ENCODE data around the gene CADPS. TPM values are rescaled to one million over a fixed set of nuclear protein-coding genes. Genes with fewer than 3 reads are reported as not detected.

The CADPS gene
- total RNA-seq, 1 experiment from 2014 or later = not detected

- Histone ChIP-seq H3F3A (ENCODE audit: insufficient read depth, low read depth) (no peaks in the 10 kb centered on the region), H3K36me3 (ENCODE audit: low read depth) (no peaks in the 10 kb centered on the region), H3K4me1 (replicated peaks; ENCODE audit: insufficient read depth) (no peaks in the 10 kb centered on the region), H3K27me3 (ENCODE audit: insufficient read depth, low read depth) (no peaks in the 10 kb centered on the region), H3K4me3 (no peak overlapping the region), H3K27ac (no peak overlapping the region), H2AFZ (no peak overlapping the region), H3K79me2 (ENCODE audit: low read depth) (no peaks in the 10 kb centered on the region), H3K9me2 (ENCODE audit: insufficient read depth) (no peaks in the 10 kb centered on the region), H4K20me1 (ENCODE audit: insufficient read depth) (no peaks in the 10 kb centered on the region), H3K4me2 (no peak overlapping the region), H3K9me3 (ENCODE audit: insufficient read depth, low read depth) (no peaks in the 10 kb centered on the region)
- ChIA-PET POLR2A (ENCODE audit: unreplicated experiment) (no interaction called here), CTCF (no interaction called here)
- DNase-seq = no peak
- intact Hi-C loops (cut with micrococcal nuclease; ENCODE audit: unreplicated experiment) = no loop called here
- no TSS peak for BruUV-seq (replicated peaks)
- TF ChIP-seq EZH2 (IDR thresholded peaks at IDR 0.05; ENCODE audit: low read depth) (no peak), CTCF (conservative IDR thresholded peaks at IDR 0.05) (no peak)
These were observed 69.5 kb downstream of the CADPS start for GRCh38 chr3:62805580-62806277.

DNA sequence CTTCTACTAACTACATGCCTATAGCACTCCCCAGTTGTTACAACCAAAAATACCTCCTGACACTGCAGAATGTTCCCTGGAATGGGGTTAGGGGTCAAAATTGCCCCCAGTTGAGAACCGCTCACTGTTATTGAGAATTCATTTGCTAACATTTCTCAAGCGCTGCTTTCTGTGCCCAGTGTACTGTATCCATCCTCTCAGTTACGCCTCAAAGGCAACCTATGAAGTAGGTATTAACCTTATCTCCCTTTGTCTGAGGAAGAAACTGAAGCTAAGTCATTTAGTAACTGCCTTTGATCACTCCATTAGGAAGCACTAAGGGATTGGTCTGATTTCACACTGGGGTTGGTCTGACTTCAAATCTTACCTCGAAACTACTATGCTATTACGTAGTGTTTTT is 70.1 kb downstream of the CADPS start:
- H3K4me3 ChIP-seq = no peak overlapping the region
- no peaks in the 10 kb centered on the region for H3K9me2 ChIP-seq (ENCODE audit: insufficient read depth)
- H3K79me2 ChIP-seq (ENCODE audit: low read depth) = no peaks in the 10 kb centered on the region
- TF ChIP-seq EZH2 (IDR thresholded peaks at IDR 0.05; ENCODE audit: low read depth) = no peak
- DNase-seq = no peak
- H3K4me2 ChIP-seq = no peak overlapping the region
- ChIA-PET CTCF (no interaction called here), POLR2A (ENCODE audit: unreplicated experiment) (no interaction called here)
- H3K4me1 ChIP-seq (replicated peaks; ENCODE audit: insufficient read depth) = no peaks in the 10 kb centered on the region
- H2AFZ ChIP-seq = no peak overlapping the region
- no peak overlapping the region for H3K27ac ChIP-seq
- no peaks in the 10 kb centered on the region for H3F3A ChIP-seq (ENCODE audit: insufficient read depth, low read depth)
- H4K20me1 ChIP-seq (ENCODE audit: insufficient read depth) = no peaks in the 10 kb centered on the region
- no peaks in the 10 kb centered on the region for H3K27me3 ChIP-seq (ENCODE audit: insufficient read depth, low read depth)
- no peaks in the 10 kb centered on the region for H3K36me3 ChIP-seq (ENCODE audit: low read depth)
- H3K9me3 ChIP-seq (ENCODE audit: insufficient read depth, low read depth) = no peaks in the 10 kb centered on the region
- no TSS peak for BruUV-seq (replicated peaks)
- intact Hi-C loops (cut with micrococcal nuclease; ENCODE audit: unreplicated experiment) = no loop called here

- Histone ChIP-seq H3K36me3 (ENCODE audit: low read depth) (no peaks in the 10 kb centered on the region), H3K27me3 (ENCODE audit: insufficient read depth, low read depth) (no peaks in the 10 kb centered on the region), H3K9me2 (ENCODE audit: insufficient read depth) (no peaks in the 10 kb centered on the region), H2AFZ (no peak overlapping the region), H3K9me3 (ENCODE audit: insufficient read depth, low read depth) (no peaks in the 10 kb centered on the region), H3K79me2 (ENCODE audit: low read depth) (no peaks in the 10 kb centered on the region), H3K27ac (no peak overlapping the region), H3F3A (ENCODE audit: insufficient read depth, low read depth) (no peaks in the 10 kb centered on the region), H3K4me1 (replicated peaks; ENCODE audit: insufficient read depth) (no peaks in the 10 kb centered on the region), H3K4me3 (no peak overlapping the region), H3K4me2 (no peak overlapping the region), H4K20me1 (ENCODE audit: insufficient read depth) (no peaks in the 10 kb centered on the region)
- no peak for DNase-seq
- ChIA-PET CTCF (no interaction called here), POLR2A (ENCODE audit: unreplicated experiment) (no interaction called here)
- intact Hi-C loops (cut with micrococcal nuclease; ENCODE audit: unreplicated experiment) = no loop called here
- no TSS peak for BruUV-seq (replicated peaks)
- no peak for TF ChIP-seq CTCF (conservative IDR thresholded peaks at IDR 0.05)
- no peak for TF ChIP-seq EZH2 (IDR thresholded peaks at IDR 0.05; ENCODE audit: low read depth)
These were observed 71.9 kb downstream of the CADPS start for GRCh38 chr3:62803276-62803675.

DNA sequence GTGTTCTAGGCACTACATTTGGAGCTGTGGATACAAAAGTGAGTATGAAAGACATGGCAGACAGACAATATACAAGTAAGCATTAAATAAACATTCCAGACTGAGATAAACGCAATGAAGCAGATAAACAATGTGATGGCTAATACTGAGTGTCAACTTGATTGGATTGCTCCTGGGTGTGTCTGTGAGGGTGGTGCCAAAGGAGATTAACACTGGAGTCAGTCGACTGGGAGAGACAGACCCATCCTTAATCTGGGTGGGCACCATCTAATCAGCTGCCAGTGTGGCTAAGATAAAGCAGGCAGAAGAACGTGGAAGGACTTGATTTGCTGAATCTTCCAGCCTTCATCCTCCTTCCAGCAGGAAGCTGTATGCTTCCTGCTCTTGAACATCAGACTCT is 77.2 kb downstream of the CADPS start:
- Histone ChIP-seq H3K4me1 (replicated peaks; ENCODE audit: insufficient read depth) (no peaks in the 10 kb centered on the region), H2AFZ (no peak overlapping the region), H3K36me3 (ENCODE audit: low read depth) (no peaks in the 10 kb centered on the region), H3K4me3 (no peak overlapping the region), H4K20me1 (ENCODE audit: insufficient read depth) (no peaks in the 10 kb centered on the region), H3K27ac (no peak overlapping the region), H3K27me3 (ENCODE audit: insufficient read depth, low read depth) (no peaks in the 10 kb centered on the region), H3K9me3 (ENCODE audit: insufficient read depth, low read depth) (no peaks in the 10 kb centered on the region), H3K9me2 (ENCODE audit: insufficient read depth) (no peaks in the 10 kb centered on the region), H3K79me2 (ENCODE audit: low read depth) (no peaks in the 10 kb centered on the region), H3K4me2 (no peak overlapping the region), H3F3A (ENCODE audit: insufficient read depth, low read depth) (no peaks in the 10 kb centered on the region)
- no peak for DNase-seq
- ChIA-PET CTCF (no interaction called here), POLR2A (ENCODE audit: unreplicated experiment) (no interaction called here)
- intact Hi-C loops (cut with micrococcal nuclease; ENCODE audit: unreplicated experiment) = no loop called here
- BruUV-seq (replicated peaks) = no TSS peak
- TF ChIP-seq EZH2 (IDR thresholded peaks at IDR 0.05; ENCODE audit: low read depth) (no peak), CTCF (conservative IDR thresholded peaks at IDR 0.05) (no peak)

All from PC-9 (cell line).